Hepatocyte (in vitro differentiated cells): Measurements from ENCODE around the gene CELSR2. TPM values are rescaled to one million over a fixed set of nuclear protein-coding genes. Genes with fewer than 3 reads are reported as not detected.

ENCODE experiments used
- DNase-seq: peaks from one replicate; pipeline ENCODE4 v3.0.0-alpha.2; 2016; ENCODE audit warnings: low spot score
- H2AFZ ChIP-seq: fragments of 200-600 bp; sonication (generic); 2 replicates; pipeline ENCODE4 v1.6.0; 2016; ENCODE audit warnings: antibody characterized with exemption, mild to moderate bottlenecking
- H3K27ac ChIP-seq: fragments of 200-600 bp; sonication (generic); 2 replicates; pipeline ENCODE4 v1.5.1; 2016; ENCODE audit warnings: mild to moderate bottlenecking
- H3K27me3 ChIP-seq: fragments of 200-600 bp; sonication (generic); 2 replicates; pipeline ENCODE4 v1.6.1; 2016
- H3K36me3 ChIP-seq: fragments of 200-600 bp; sonication (generic); replicated peaks from 2 replicates; pipeline ENCODE4 v1.5.1; 2016; ENCODE audit warnings: low read depth; ENCODE audit not compliant: insufficient read depth
- H3K4me1 ChIP-seq: fragments of 200-600 bp; sonication (generic); 2 replicates; pipeline ENCODE4 v1.5.1; 2016; ENCODE audit warnings: mild to moderate bottlenecking, moderate library complexity; ENCODE audit not compliant: insufficient read depth
- H3K4me2 ChIP-seq: fragments of 200-600 bp; sonication (generic); 2 replicates; pipeline ENCODE4 v1.6.0; 2016
- H3K4me3 ChIP-seq: fragments of 200-600 bp; sonication (generic); 2 replicates; pipeline ENCODE4 v1.5.1; 2016; ENCODE audit warnings: mild to moderate bottlenecking
- H3K79me2 ChIP-seq: fragments of 200-600 bp; sonication (generic); 2 replicates; pipeline ENCODE4 v1.6.0; 2017; ENCODE audit warnings: mild to moderate bottlenecking
- H3K9me2 ChIP-seq: fragments of 200-600 bp; sonication (generic); replicated peaks from 2 replicates; pipeline ENCODE4 v1.6.0; 2017; ENCODE audit warnings: mild to moderate bottlenecking; ENCODE audit not compliant: insufficient read depth
- H3K9me3 ChIP-seq: fragments of 200-600 bp; sonication (generic); 2 replicates; pipeline ENCODE4 v1.5.1; 2016; ENCODE audit warnings: low read depth, mild to moderate bottlenecking
- H4K20me1 ChIP-seq: fragments of 200-600 bp; sonication (generic); 2 replicates; pipeline ENCODE4 v1.6.0; 2016; ENCODE audit warnings: mild to moderate bottlenecking; ENCODE audit not compliant: insufficient read depth, poor library complexity, severe bottlenecking
- EZH2 ChIP-seq: fragments of 200-600 bp; sonication (generic); IDR thresholded peaks from 2 replicates; pipeline ENCODE4 v1.6.1; 2016; ENCODE audit warnings: antibody characterized with exemption, mild to moderate bottlenecking, borderline replicate concordance
- EZH2phosphoT487 ChIP-seq: fragments of 200-600 bp; sonication (generic); IDR thresholded peaks from one replicate; pipeline ENCODE4 v1.6.1; 2018; ENCODE audit warnings: antibody characterized with exemption, mild to moderate bottlenecking, low read depth, moderate library complexity; ENCODE audit not compliant: unreplicated experiment, severe bottlenecking
- WGBS: methylation state at CpG from one replicate; pipeline ENCODE4 v1.1.6; 2016; ENCODE audit warnings: low lambda C conversion rate; ENCODE audit errors: missing lambda C conversion rate; 5-methylcytosine and 5-hydroxymethylcytosine counted together
- polyA plus RNA-seq: library from polyadenylated mRNA; unstranded; fragments of >200 nt; fragmentation: Nextera tagmentation; extraction: Ambion mirVana; gene quantifications from 2 replicates; pipeline ENCODE4 v1.2.1, GENCODE V29; 2016
- total RNA-seq: library from RNA; depleted of rRNA; stranded (reverse); fragments of >200 nt; gene quantifications from 2 replicates; pipeline ENCODE4 v1.2.3, GENCODE V29; 2014
- TF ChIP-seq, protein P1 (sequence below): fragments of 200-600 bp; sonication (generic); IDR thresholded peaks from 2 replicates; pipeline ENCODE4 v1.5.1; 2016; ENCODE audit warnings: antibody characterized with exemption, mild to moderate bottlenecking; ENCODE audit not compliant: poor library complexity

Gene CELSR2
- total and polyA plus RNA-seq, 2 experiments from 2014 or later = 3.3 to 3.7 TPM

DNA sequence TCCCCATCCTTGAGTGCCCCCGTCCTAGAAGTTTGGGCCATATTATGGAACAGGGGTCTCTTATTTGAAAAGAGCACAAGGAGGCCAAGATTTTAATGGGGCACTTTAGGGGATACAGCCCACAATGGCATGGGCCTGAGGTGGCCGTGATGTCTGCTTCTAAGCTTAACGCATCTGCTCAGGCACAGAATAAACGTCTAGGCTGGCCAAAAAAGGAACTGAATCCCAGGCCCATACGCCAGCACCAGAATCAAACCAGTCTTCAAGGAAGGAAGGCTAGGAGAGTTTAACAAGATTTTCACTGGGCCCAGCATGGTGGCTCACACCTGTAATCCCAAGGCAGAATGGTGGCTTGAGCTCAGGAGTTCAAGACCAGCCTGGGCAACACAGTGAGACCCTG lies 44.9 kb upstream of the CELSR2 start:
- Histone ChIP-seq H3K27ac (no peak overlapping the region), H3K79me2 (no peaks in the 10 kb centered on the region), H3K36me3 (no peaks in the 10 kb centered on the region), H3K4me1 (no peaks in the 10 kb centered on the region), H3K27me3 (peaks cover 2% of the 10 kb centered on the region), H2AFZ (no peak overlapping the region), H3K9me2 (no peaks in the 10 kb centered on the region), H3K9me3 (no peaks in the 10 kb centered on the region), H4K20me1 (no peaks in the 10 kb centered on the region), H3K4me3 (no peak overlapping the region), H3K4me2 (no peak overlapping the region)
- TF ChIP-seq EZH2phosphoT487 (no peak), EZH2 (no peak)
- TF ChIP-seq, protein P1, sequence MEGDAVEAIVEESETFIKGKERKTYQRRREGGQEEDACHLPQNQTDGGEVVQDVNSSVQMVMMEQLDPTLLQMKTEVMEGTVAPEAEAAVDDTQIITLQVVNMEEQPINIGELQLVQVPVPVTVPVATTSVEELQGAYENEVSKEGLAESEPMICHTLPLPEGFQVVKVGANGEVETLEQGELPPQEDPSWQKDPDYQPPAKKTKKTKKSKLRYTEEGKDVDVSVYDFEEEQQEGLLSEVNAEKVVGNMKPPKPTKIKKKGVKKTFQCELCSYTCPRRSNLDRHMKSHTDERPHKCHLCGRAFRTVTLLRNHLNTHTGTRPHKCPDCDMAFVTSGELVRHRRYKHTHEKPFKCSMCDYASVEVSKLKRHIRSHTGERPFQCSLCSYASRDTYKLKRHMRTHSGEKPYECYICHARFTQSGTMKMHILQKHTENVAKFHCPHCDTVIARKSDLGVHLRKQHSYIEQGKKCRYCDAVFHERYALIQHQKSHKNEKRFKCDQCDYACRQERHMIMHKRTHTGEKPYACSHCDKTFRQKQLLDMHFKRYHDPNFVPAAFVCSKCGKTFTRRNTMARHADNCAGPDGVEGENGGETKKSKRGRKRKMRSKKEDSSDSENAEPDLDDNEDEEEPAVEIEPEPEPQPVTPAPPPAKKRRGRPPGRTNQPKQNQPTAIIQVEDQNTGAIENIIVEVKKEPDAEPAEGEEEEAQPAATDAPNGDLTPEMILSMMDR = no peak
- DNase-seq = no peak
- 79% methylated on average over 5 of the region's 5 CpGs for whole genome bisulfite sequencing

DNA sequence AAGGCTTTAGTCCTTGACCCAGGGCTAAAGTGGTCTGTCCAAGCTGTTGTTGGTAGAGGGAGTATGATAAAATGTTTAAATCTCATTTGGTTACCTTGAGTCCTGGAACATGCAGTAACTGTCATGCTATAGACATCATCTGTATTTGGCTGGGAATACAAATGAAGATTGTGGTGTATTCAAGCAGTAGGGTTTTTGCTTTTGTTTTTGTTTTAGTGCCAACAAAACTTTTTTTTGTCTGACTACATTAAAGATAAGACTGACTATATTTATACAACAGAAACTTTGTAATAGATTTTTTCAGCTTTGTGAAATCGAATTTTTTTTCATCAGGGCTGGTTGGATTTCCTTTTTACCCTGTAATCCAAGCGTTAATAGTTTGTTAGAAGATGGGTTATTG lies 43.0 kb upstream of the CELSR2 start:
- 83% methylated on average over 2 of the region's 2 CpGs for WGBS

DNA sequence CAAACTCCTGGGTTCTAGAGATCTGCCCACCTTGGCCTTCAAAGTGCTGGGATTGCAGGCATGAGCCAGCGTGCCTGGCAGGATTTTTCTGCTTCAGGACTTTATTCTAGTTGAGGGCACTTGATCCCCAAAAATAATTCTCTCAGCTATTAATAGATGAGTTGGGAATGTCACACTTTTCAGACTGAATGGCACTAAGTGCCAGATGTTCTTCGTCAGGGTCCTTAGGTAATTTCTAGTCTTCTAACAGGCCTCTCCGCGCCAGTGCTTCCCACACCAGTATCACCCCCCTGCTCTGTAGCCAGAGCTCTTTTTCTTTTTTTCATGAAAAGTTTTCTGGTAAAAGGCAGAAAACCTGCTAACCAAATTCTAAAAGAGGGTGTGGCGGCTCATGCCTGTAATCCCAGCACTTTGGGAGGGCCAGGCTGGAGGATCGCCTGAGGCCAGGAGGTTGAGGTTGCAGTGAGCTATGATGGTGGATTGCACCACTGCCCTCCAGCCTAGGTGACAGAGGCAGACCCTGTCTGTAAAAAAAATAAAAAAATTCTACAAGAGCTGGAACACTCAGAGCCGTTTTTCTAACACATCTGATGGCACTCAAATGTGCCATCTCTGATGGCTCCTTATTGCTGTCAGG lies 41.8 kb upstream of the CELSR2 start:
- Histone ChIP-seq H3K36me3 (no peaks in the 10 kb centered on the region), H3K9me2 (no peaks in the 10 kb centered on the region), H3K79me2 (no peaks in the 10 kb centered on the region), H3K4me1 (no peaks in the 10 kb centered on the region), H3K4me2 (no peak overlapping the region), H3K27me3 (no peaks in the 10 kb centered on the region), H3K27ac (no peak overlapping the region), H2AFZ (no peak overlapping the region), H3K4me3 (no peak overlapping the region), H3K9me3 (no peaks in the 10 kb centered on the region), H4K20me1 (no peaks in the 10 kb centered on the region)
- DNase-seq = no peak
- no peak for TF ChIP-seq EZH2
- TF ChIP-seq, protein P1 = no peak
- TF ChIP-seq EZH2phosphoT487 = no peak
- 90% methylated on average over 7 of the region's 7 CpGs for WGBS

More for the DNA sequence above, 43.0 kb upstream of the CELSR2 start:
- no peaks in the 10 kb centered on the region for H4K20me1 ChIP-seq
- no peak overlapping the region for H3K4me3 ChIP-seq
- no peaks in the 10 kb centered on the region for H3K27me3 ChIP-seq
- H3K79me2 ChIP-seq = no peaks in the 10 kb centered on the region
- H3K27ac ChIP-seq = no peak overlapping the region
- H3K36me3 ChIP-seq = no peaks in the 10 kb centered on the region
- H3K4me1 ChIP-seq = no peaks in the 10 kb centered on the region
- no peaks in the 10 kb centered on the region for H3K9me3 ChIP-seq
- H3K9me2 ChIP-seq = no peaks in the 10 kb centered on the region
- no peak overlapping the region for H2AFZ ChIP-seq
- no peak overlapping the region for H3K4me2 ChIP-seq
- DNase-seq = no peak
- no peak for TF ChIP-seq EZH2
- TF ChIP-seq, protein P1 = no peak
- no peak for TF ChIP-seq EZH2phosphoT487
